K562 (cell line): ENCODE data around the gene PRRT2. TPM values are rescaled to one million over a fixed set of nuclear protein-coding genes. Genes with fewer than 3 reads are reported as not detected.

Source experiments
- CCNT2 ChIP-seq: IDR thresholded peaks from 2 replicates; pipeline ENCODE4 v1.6.1; 2011; ENCODE audit warnings: borderline replicate concordance, low read depth, mild to moderate bottlenecking, moderate library complexity, mixed read lengths, low read length; ENCODE audit not compliant: insufficient read length; ENCODE audit errors: extremely low read depth
- EP400 ChIP-seq: fragments of 450-650 bp; IDR thresholded peaks from 2 replicates; pipeline ENCODE4 v1.6.1; 2017; ENCODE audit warnings: antibody characterized with exemption, mild to moderate bottlenecking, moderate library complexity
- HMG20B ChIP-seq: fragments of 250-450 bp; sonication (Bioruptor Pico); IDR thresholded peaks from 2 replicates; pipeline ENCODE4 v1.5.0; 2021; ENCODE audit warnings: mild to moderate bottlenecking
- IFI16 ChIP-seq: fragments of 250-450 bp; sonication (Bioruptor Pico); IDR thresholded peaks from 2 replicates; pipeline ENCODE4 v2.1.2; 2022; ENCODE audit warnings: mild to moderate bottlenecking, inconsistent platforms
- MYNN ChIP-seq, 2 experiments: sonication (generic); formaldehyde crosslinking in 1 of 2; IDR thresholded peaks; 2 replicates each; pipeline versions ENCODE4 v1.5.0 to v1.6.1; 2016 to 2020; ENCODE audit warnings: antibody characterized with exemption in 1 of 2, missing genetic modification reagents in 1 of 2
- NBN ChIP-seq: fragments of 450-650 bp; IDR thresholded peaks from 2 replicates; pipeline ENCODE4 v1.6.1; 2016; ENCODE audit warnings: low read depth, mild to moderate bottlenecking
- NRF1 ChIP-seq, 2 experiments: fragments of 450-650 bp; IDR thresholded peaks in 1 of 2; conservative IDR thresholded peaks in 1 of 2; 2 replicates each; pipeline ENCODE4 v1.6.1; 2014; ENCODE audit warnings: mild to moderate bottlenecking in 2 of 2
- RHOXF2B ChIP-seq: fragments of 250-450 bp; sonication (Bioruptor Pico); conservative IDR thresholded peaks from 2 replicates; pipeline ENCODE4 v1.5.1; 2021
- YY1 ChIP-seq, 3 experiments: IDR thresholded peaks; 2 replicates each; pipeline ENCODE4 v1.6.1; 2011; ENCODE audit warnings: low read length in 2 of 3, mild to moderate bottlenecking in 2 of 3, moderate library complexity in 2 of 3, borderline replicate concordance in 1 of 3, control low read depth in 1 of 3, low read depth in 1 of 3; ENCODE audit not compliant: insufficient read depth in 3 of 3, insufficient replicate concordance in 2 of 3, control insufficient read depth in 1 of 3, insufficient read length in 1 of 3; ENCODE audit errors: extremely low read depth in 1 of 3
- ZBTB7A ChIP-seq: IDR thresholded peaks from 2 replicates; pipeline ENCODE4 v1.6.1; 2011; ENCODE audit warnings: low read depth, mild to moderate bottlenecking, low read length, moderate library complexity, borderline replicate concordance; ENCODE audit not compliant: control insufficient read depth
- ZNF589 ChIP-seq: fragments of 200-800 bp; sonication (Bioruptor generic); IDR thresholded peaks from 2 replicates; pipeline ENCODE4 v1.6.1; 2016; ENCODE audit warnings: low read depth, missing genetic modification characterization, missing compliant biosample characterization
- polyA plus RNA-seq, 8 experiments: library from polyadenylated mRNA; depleted of rRNA in 4 of 8; stranded (reverse) in 5 of 8; unstranded in 3 of 8; fragments of >200 nt; fragmentation: Nextera tagmentation in 2 of 8; fragmentation: Illumina TruSeq in 1 of 8; extraction: Ambion mirVana in 2 of 8; extraction: Trizol in 1 of 8; gene quantifications; 2 replicates each; pipeline versions ENCODE4 v1.2.1 to v1.2.3, GENCODE V29; 2011 to 2014; ENCODE audit warnings: inconsistent platforms in 1 of 8, missing spikeins in 1 of 8
- total RNA-seq, 7 experiments: library from RNA; depleted of rRNA in 6 of 7; stranded (reverse); fragments of >200 nt in 6 of 7; fragmentation: Illumina TruSeq in 2 of 7; extraction: Trizol in 2 of 7; gene quantifications; 2 replicates each; pipeline versions ENCODE4 v1.2.1 to v1.2.3, GENCODE V29; 2011 to 2021; ENCODE audit warnings: low replicate concordance in 1 of 7
- TF ChIP-seq, protein P1 (sequence below): sonication (generic); formaldehyde crosslinking; IDR thresholded peaks from 2 replicates; pipeline ENCODE4 v1.8.1; 2023; ENCODE audit warnings: missing genetic modification reagents, mild to moderate bottlenecking, borderline replicate concordance
- TF ChIP-seq, protein P2 (sequence below): fragments of 250-450 bp; sonication (Bioruptor Pico); IDR thresholded peaks from 2 replicates; pipeline ENCODE4 v1.5.0; 2020; ENCODE audit warnings: mild to moderate bottlenecking
- TF ChIP-seq, protein P3 (sequence below): sonication (generic); formaldehyde crosslinking; IDR thresholded peaks from 2 replicates; pipeline ENCODE4 v1.8.0; 2022; ENCODE audit warnings: mild to moderate bottlenecking, low read depth, missing genetic modification reagents
- TF ChIP-seq, protein P4 (sequence below): sonication (generic); formaldehyde crosslinking; IDR thresholded peaks from 2 replicates; pipeline ENCODE4 v1.9.0; 2022; ENCODE audit warnings: mild to moderate bottlenecking, missing genetic modification reagents
- TF ChIP-seq, protein P5 (sequence below): sonication (generic); formaldehyde crosslinking; IDR thresholded peaks from 2 replicates; pipeline ENCODE4 v1.8.0; 2022; ENCODE audit warnings: mild to moderate bottlenecking, missing genetic modification reagents

The PRRT2 gene
- total and polyA plus RNA-seq, 9 of the 15 experiments (the other 6 are each of a cell fraction or from before 2014, with no cell fraction given) = 0.11 to 1.0 (median 0.42) TPM; not detected in 2

DNA sequence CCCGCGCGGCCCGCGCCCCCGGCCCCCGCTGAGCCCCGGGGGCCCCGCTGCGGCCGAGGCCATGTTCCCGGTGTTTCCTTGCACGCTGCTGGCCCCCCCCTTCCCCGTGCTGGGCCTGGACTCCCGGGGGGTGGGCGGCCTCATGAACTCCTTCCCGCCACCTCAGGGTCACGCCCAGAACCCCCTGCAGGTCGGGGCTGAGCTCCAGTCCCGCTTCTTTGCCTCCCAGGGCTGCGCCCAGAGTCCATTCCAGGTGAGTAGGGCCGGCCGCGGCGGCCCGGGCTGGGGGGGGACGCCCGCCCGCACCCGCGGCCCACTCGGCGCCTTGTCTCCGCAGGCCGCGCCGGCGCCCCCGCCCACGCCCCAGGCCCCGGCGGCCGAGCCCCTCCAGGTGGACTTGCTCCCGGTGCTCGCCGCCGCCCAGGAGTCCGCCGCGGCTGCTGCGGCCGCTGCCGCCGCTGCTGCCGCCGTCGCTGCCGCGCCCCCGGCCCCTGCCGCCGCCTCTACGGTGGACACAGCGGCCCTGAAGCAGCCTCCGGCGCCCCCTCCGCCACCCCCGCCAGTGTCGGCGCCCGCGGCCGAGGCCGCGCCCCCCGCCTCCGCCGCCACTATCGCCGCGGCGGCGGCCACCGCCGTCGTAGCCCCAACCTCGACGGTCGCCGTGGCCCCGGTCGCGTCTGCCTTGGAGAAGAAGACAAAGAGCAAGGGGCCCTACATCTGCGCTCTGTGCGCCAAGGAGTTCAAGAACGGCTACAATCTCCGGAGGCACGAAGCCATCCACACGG lies 5.2 kb upstream of the PRRT2 start (continued):
- TF ChIP-seq, protein P1, sequence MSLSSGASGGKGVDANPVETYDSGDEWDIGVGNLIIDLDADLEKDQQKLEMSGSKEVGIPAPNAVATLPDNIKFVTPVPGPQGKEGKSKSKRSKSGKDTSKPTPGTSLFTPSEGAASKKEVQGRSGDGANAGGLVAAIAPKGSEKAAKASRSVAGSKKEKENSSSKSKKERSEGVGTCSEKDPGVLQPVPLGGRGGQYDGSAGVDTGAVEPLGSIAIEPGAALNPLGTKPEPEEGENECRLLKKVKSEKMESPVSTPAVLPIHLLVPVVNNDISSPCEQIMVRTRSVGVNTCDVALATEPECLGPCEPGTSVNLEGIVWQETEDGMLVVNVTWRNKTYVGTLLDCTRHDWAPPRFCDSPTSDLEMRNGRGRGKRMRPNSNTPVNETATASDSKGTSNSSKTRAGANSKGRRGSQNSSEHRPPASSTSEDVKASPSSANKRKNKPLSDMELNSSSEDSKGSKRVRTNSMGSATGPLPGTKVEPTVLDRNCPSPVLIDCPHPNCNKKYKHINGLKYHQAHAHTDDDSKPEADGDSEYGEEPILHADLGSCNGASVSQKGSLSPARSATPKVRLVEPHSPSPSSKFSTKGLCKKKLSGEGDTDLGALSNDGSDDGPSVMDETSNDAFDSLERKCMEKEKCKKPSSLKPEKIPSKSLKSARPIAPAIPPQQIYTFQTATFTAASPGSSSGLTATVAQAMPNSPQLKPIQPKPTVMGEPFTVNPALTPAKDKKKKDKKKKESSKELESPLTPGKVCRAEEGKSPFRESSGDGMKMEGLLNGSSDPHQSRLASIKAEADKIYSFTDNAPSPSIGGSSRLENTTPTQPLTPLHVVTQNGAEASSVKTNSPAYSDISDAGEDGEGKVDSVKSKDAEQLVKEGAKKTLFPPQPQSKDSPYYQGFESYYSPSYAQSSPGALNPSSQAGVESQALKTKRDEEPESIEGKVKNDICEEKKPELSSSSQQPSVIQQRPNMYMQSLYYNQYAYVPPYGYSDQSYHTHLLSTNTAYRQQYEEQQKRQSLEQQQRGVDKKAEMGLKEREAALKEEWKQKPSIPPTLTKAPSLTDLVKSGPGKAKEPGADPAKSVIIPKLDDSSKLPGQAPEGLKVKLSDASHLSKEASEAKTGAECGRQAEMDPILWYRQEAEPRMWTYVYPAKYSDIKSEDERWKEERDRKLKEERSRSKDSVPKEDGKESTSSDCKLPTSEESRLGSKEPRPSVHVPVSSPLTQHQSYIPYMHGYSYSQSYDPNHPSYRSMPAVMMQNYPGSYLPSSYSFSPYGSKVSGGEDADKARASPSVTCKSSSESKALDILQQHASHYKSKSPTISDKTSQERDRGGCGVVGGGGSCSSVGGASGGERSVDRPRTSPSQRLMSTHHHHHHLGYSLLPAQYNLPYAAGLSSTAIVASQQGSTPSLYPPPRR (CRISPR knock-in tag) = no peak
- TF ChIP-seq EP400 (peak; percentile 19; the same call in 1 of the 2 replicates), IFI16 (no peak), ZNF589 (CRISPR knock-in tag) (no peak), MYNN (IDR thresholded peaks at IDR 0.05) (no peak), MYNN (CRISPR knock-in tag; IDR thresholded peaks at IDR 0.05) (no peak), NRF1 (conservative IDR thresholded peaks at IDR 0.05 in 1 of 2, IDR thresholded peaks at IDR 0.05 in 1 of 2) (no peak), ZBTB7A (peak; percentile 79; the same call in 1 of the 2 replicates), RHOXF2B (CRISPR knock-in tag) (no peak), YY1 (IDR thresholded peaks at IDR 0.05; ENCODE audit: borderline replicate concordance in 1 of 3, control insufficient read depth in 1 of 3, extremely low read depth in 1 of 3, insufficient read depth in 3 of 3, insufficient read length in 1 of 3, insufficient replicate concordance in 2 of 3, low read depth in 1 of 3, low read length in 2 of 3) (peak in 1 of 3 experiments; percentile 70), NBN (no peak), CCNT2 (peak; percentile 12), HMG20B (CRISPR knock-in tag) (no peak)
- TF ChIP-seq, protein P2, sequence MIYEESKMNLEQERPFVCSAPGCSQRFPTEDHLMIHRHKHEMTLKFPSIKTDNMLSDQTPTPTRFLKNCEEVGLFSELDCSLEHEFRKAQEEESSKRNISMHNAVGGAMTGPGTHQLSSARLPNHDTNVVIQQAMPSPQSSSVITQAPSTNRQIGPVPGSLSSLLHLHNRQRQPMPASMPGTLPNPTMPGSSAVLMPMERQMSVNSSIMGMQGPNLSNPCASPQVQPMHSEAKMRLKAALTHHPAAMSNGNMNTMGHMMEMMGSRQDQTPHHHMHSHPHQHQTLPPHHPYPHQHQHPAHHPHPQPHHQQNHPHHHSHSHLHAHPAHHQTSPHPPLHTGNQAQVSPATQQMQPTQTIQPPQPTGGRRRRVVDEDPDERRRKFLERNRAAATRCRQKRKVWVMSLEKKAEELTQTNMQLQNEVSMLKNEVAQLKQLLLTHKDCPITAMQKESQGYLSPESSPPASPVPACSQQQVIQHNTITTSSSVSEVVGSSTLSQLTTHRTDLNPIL (CRISPR knock-in tag) = no peak
- TF ChIP-seq, protein P3, sequence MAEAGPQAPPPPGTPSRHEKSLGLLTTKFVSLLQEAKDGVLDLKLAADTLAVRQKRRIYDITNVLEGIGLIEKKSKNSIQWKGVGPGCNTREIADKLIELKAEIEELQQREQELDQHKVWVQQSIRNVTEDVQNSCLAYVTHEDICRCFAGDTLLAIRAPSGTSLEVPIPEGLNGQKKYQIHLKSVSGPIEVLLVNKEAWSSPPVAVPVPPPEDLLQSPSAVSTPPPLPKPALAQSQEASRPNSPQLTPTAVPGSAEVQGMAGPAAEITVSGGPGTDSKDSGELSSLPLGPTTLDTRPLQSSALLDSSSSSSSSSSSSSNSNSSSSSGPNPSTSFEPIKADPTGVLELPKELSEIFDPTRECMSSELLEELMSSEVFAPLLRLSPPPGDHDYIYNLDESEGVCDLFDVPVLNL = 0 out of 2 replicates have a peak, but pooled peaks have one; percentile 16
- TF ChIP-seq, protein P4, sequence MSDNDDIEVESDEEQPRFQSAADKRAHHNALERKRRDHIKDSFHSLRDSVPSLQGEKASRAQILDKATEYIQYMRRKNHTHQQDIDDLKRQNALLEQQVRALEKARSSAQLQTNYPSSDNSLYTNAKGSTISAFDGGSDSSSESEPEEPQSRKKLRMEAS (CRISPR knock-in tag) = peak; percentile 73
- TF ChIP-seq, protein P5, sequence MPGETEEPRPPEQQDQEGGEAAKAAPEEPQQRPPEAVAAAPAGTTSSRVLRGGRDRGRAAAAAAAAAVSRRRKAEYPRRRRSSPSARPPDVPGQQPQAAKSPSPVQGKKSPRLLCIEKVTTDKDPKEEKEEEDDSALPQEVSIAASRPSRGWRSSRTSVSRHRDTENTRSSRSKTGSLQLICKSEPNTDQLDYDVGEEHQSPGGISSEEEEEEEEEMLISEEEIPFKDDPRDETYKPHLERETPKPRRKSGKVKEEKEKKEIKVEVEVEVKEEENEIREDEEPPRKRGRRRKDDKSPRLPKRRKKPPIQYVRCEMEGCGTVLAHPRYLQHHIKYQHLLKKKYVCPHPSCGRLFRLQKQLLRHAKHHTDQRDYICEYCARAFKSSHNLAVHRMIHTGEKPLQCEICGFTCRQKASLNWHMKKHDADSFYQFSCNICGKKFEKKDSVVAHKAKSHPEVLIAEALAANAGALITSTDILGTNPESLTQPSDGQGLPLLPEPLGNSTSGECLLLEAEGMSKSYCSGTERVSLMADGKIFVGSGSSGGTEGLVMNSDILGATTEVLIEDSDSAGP (CRISPR knock-in tag) = no peak
